DMS 273 (cell line): ENCODE data around the gene S100PBP.
A peak's percentile ranks its signal among the peaks of the same experiment; 100 is the strongest.

Experiments used
- DNase-seq: peaks from one replicate; lab custom pipeline; 2025; ENCODE audit not compliant: unreplicated experiment; lab: John Stamatoyannopoulos, UW

S100PBP gene

GRCh38 chr1:32886004-32886827 lies 68.8 kb downstream of the S100PBP start, which contains the start of gene HPCA:
HPCA (plus strand) TSS chr1:32886491; CDS start chr1:32888899, 2,408 bp downstream.
- peak; percentile 92 for DNase-seq

- no peak for DNase-seq
Observed at GRCh38 chr1:32886828-32887414, 69.5 kb downstream of the S100PBP start.

- DNase-seq: no peak
Observed at GRCh38 chr1:32887623-32888022, 70.2 kb downstream of the S100PBP start.

- DNase-seq: no peak
Observed at GRCh38 chr1:32888134-32888533, 70.7 kb downstream of the S100PBP start.

GRCh38 chr1:32888677-32889420 lies 71.4 kb downstream of the S100PBP start:
- DNase-seq: no peak

- DNase-seq: no peak
Observed at GRCh38 chr1:32889731-32890278, 72.4 kb downstream of the S100PBP start.

GRCh38 chr1:32890516-32891240 lies 73.2 kb downstream of the S100PBP start:
- DNase-seq: no peak

- no peak for DNase-seq
Observed at GRCh38 chr1:32891241-32891570, 73.8 kb downstream of the S100PBP start.

- DNase-seq: no peak
Observed at GRCh38 chr1:32891630-32892029, 74.2 kb downstream of the S100PBP start.

GRCh38 chr1:32892368-32893197 lies 75.1 kb downstream of the S100PBP start:
- peak; percentile 88 for DNase-seq

GRCh38 chr1:32893198-32894018 lies 76.0 kb downstream of the S100PBP start:
- DNase-seq: peak; percentile 72

GRCh38 chr1:32894019-32894600 lies 76.7 kb downstream of the S100PBP start:
- peak; percentile 44 for DNase-seq

- no peak for DNase-seq
Observed at GRCh38 chr1:32894681-32895080, 77.2 kb downstream of the S100PBP start.

GRCh38 chr1:32895325-32896215 lies 78.1 kb downstream of the S100PBP start:
- DNase-seq: no peak

GRCh38 chr1:32896451-32896850 lies 79.0 kb downstream of the S100PBP start:
- no peak for DNase-seq

GRCh38 chr1:32897082-32898049 lies 79.9 kb downstream of the S100PBP start:
- DNase-seq: no peak

GRCh38 chr1:32898056-32898455 lies 80.6 kb downstream of the S100PBP start:
- no peak for DNase-seq
